ENCODE results near the gene C8B. TPM values are rescaled to one million over a fixed set of nuclear protein-coding genes. Genes with fewer than 3 reads are reported as not detected.

The C8B gene
- total and polyA plus RNA-seq, 9 of the 15 experiments (the other 6 are each of a cell fraction or from before 2014, with no cell fraction given): not detected

DNA sequence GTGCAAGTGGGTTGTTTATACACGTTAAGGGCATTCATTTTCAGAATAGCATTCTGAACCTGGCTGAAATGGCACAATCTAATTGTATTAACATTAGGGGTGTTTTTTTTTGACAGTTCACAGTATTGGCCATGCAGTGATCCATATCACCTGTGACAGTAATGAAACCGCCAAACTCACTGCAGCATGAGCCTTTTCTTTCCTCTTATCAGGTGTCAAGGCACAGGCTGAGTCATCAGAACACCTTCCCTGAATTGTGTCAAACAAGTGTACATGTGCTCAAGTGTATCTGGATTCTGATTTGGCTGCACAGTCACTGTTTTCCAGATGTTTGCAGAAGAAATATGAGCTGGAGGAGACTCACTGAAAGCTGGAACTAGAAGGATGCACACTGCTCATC, 47.7 kb upstream of the C8B start:
- no peaks in the 10 kb centered on the region for H3K9me1 ChIP-seq (ENCODE audit: control insufficient read depth, insufficient read depth, low read length)
- H3K4me1 ChIP-seq (replicated peaks in 1 of 2; ENCODE audit: control insufficient read depth in 2 of 2, insufficient read depth in 2 of 2, low read length in 2 of 2): no peaks in the 10 kb centered on the region
- no peaks in the 10 kb centered on the region for H3K79me2 ChIP-seq (ENCODE audit: control insufficient read depth, insufficient read depth, low read length)
- 0% methylated on average over 2 of the region's 2 CpGs for WGBS (ENCODE audit: insufficient coverage, low coverage, missing lambda C conversion rate)
- TF ChIP-seq PHF8 (IDR thresholded peaks at IDR 0.05; ENCODE audit: borderline replicate concordance, low read length) (no peak), SMARCA4 (IDR thresholded peaks at IDR 0.05) (no peak), MECOM (CRISPR knock-in tag; IDR thresholded peaks at IDR 0.05) (no peak)
- TF ChIP-seq, protein P1, sequence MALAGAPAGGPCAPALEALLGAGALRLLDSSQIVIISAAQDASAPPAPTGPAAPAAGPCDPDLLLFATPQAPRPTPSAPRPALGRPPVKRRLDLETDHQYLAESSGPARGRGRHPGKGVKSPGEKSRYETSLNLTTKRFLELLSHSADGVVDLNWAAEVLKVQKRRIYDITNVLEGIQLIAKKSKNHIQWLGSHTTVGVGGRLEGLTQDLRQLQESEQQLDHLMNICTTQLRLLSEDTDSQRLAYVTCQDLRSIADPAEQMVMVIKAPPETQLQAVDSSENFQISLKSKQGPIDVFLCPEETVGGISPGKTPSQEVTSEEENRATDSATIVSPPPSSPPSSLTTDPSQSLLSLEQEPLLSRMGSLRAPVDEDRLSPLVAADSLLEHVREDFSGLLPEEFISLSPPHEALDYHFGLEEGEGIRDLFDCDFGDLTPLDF (CRISPR knock-in tag; IDR thresholded peaks at IDR 0.05): no peak
- intact Hi-C loops (cut with micrococcal nuclease) (no loop called here), in situ Hi-C loops (cut with MboI) (no loop called here)
- CTCF ChIA-PET (ENCODE audit: low intra/inter-chr PET ratio): no interaction called here
- H3K36me3 ChIP-seq (ENCODE audit: control insufficient read depth, insufficient read depth, low read length): no peaks in the 10 kb centered on the region
- no peaks in the 10 kb centered on the region for H3K9me3 ChIP-seq (replicated peaks; ENCODE audit: control insufficient read depth, insufficient read depth, low read depth, low read length)
- no peaks in the 10 kb centered on the region for H4K20me1 ChIP-seq (replicated peaks; ENCODE audit: control insufficient read depth, insufficient read depth, low read length)
- no peak overlapping the region for H2AFZ ChIP-seq (ENCODE audit: low read depth, low read length)
- H3K27me3 ChIP-seq (ENCODE audit: control insufficient read depth in 2 of 2, insufficient read depth in 2 of 2, low read length in 2 of 2): 0 out of 5 replicates have a peak, but pooled peaks cover 0 to 7% of the 10 kb centered on the region in 2 experiments
- no peak for DNase-seq (ENCODE audit: extremely low read depth in 1 of 4, low spot score in 3 of 4)
- ATAC-seq: no peak
- no peak for FAIRE-seq
- H3K4me3 ChIP-seq: no peak overlapping the region
- POLR2A ChIA-PET: no interaction called here
- no peak overlapping the region for H3K4me2 ChIP-seq (ENCODE audit: insufficient read depth, low read length)
- no peak overlapping the region for H3K9ac ChIP-seq (ENCODE audit: insufficient read depth in 1 of 2, low read depth in 2 of 2, low read length in 2 of 2)
- no TSS peak for BruUV-seq (replicated peaks)
- H3K27ac ChIP-seq (ENCODE audit: extremely low read depth, low read depth, low read length): no peak overlapping the region

DNA sequence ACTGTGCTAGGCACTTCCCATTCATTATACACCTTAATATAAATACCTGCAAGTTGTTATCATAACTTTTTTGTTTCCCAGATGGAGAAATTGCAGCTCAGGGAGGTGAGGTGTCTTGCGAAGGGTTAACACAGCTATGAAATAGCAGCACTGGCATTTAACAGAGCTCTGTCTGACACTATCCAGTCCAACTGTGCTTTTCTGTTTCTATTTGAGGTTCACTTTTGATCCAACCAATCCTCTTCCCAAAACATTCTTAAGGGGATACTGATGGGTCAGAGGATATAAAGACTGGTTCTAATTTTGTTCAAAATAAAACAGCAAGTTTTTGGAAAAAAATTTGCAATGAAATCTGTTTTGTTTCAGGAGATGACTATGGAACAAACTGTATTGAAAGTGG, 46.5 kb upstream of the C8B start:
- Histone ChIP-seq H3K4me3 (no peak overlapping the region), H3K4me2 (ENCODE audit: insufficient read depth, low read length) (no peak overlapping the region), H3K36me3 (ENCODE audit: control insufficient read depth, insufficient read depth, low read length) (no peaks in the 10 kb centered on the region), H3K79me2 (ENCODE audit: control insufficient read depth, insufficient read depth, low read length) (no peaks in the 10 kb centered on the region), H3K27ac (ENCODE audit: extremely low read depth, low read depth, low read length) (no peak overlapping the region), H3K27me3 (ENCODE audit: control insufficient read depth in 2 of 2, insufficient read depth in 2 of 2, low read length in 2 of 2) (0 out of 5 replicates have a peak, but pooled peaks cover 0 to 7% of the 10 kb centered on the region in 2 experiments), H3K4me1 (replicated peaks in 1 of 2; ENCODE audit: control insufficient read depth in 2 of 2, insufficient read depth in 2 of 2, low read length in 2 of 2) (no peaks in the 10 kb centered on the region), H4K20me1 (replicated peaks; ENCODE audit: control insufficient read depth, insufficient read depth, low read length) (no peaks in the 10 kb centered on the region), H3K9me1 (ENCODE audit: control insufficient read depth, insufficient read depth, low read length) (no peaks in the 10 kb centered on the region), H2AFZ (ENCODE audit: low read depth, low read length) (no peak overlapping the region), H3K9ac (ENCODE audit: insufficient read depth in 1 of 2, low read depth in 2 of 2, low read length in 2 of 2) (no peak overlapping the region), H3K9me3 (replicated peaks; ENCODE audit: control insufficient read depth, insufficient read depth, low read depth, low read length) (no peaks in the 10 kb centered on the region)
- ChIA-PET POLR2A (no interaction called here), CTCF (ENCODE audit: low intra/inter-chr PET ratio) (no interaction called here)
- DNase-seq (ENCODE audit: extremely low read depth in 1 of 4, low spot score in 3 of 4): no peak
- in situ Hi-C loops (cut with MboI): no loop called here
- no TSS peak for BruUV-seq (replicated peaks)
- no peak for ATAC-seq
- 0% methylated on average over 1 of the region's 1 CpG for WGBS (ENCODE audit: insufficient coverage, low coverage, missing lambda C conversion rate)
- no peak for FAIRE-seq
- intact Hi-C loops (cut with micrococcal nuclease): no loop called here
- TF ChIP-seq ZNF282 (CRISPR knock-in tag; IDR thresholded peaks at IDR 0.05): no peak
- no peak for TF ChIP-seq E2F3 (CRISPR knock-in tag; IDR thresholded peaks at IDR 0.05)
- TF ChIP-seq, protein P2, sequence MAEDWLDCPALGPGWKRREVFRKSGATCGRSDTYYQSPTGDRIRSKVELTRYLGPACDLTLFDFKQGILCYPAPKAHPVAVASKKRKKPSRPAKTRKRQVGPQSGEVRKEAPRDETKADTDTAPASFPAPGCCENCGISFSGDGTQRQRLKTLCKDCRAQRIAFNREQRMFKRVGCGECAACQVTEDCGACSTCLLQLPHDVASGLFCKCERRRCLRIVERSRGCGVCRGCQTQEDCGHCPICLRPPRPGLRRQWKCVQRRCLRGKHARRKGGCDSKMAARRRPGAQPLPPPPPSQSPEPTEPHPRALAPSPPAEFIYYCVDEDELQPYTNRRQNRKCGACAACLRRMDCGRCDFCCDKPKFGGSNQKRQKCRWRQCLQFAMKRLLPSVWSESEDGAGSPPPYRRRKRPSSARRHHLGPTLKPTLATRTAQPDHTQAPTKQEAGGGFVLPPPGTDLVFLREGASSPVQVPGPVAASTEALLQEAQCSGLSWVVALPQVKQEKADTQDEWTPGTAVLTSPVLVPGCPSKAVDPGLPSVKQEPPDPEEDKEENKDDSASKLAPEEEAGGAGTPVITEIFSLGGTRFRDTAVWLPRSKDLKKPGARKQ (CRISPR knock-in tag; IDR thresholded peaks at IDR 0.05): no peak
- no peak for TF ChIP-seq ZNF217 (CRISPR knock-in tag; IDR thresholded peaks at IDR 0.05)
- TF ChIP-seq BRF1 (IDR thresholded peaks at IDR 0.05; ENCODE audit: borderline replicate concordance, extremely low read depth, insufficient read length): no peak
- no peak for TF ChIP-seq HDAC2 (IDR thresholded peaks at IDR 0.05)
- TF ChIP-seq, protein P3, sequence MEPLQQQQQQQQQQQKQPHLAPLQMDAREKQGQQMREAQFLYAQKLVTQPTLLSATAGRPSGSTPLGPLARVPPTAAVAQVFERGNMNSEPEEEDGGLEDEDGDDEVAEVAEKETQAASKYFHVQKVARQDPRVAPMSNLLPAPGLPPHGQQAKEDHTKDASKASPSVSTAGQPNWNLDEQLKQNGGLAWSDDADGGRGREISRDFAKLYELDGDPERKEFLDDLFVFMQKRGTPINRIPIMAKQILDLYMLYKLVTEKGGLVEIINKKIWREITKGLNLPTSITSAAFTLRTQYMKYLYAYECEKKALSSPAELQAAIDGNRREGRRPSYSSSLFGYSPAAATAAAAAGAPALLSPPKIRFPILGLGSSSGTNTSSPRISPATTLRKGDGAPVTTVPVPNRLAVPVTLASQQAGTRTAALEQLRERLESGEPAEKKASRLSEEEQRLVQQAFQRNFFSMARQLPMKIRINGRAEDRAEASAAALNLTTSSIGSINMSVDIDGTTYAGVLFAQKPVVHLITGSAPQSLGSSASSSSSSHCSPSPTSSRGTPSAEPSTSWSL (CRISPR knock-in tag; IDR thresholded peaks at IDR 0.05; ENCODE audit: borderline replicate concordance): no peak
